Measurements from ENCODE around the gene PCED1B.
"Not testable (repeated sequence)": the region's sequence is repeated elsewhere in the genome, so short reads cannot be mapped to it uniquely, and the experiment has no call there.

Gene PCED1B

DNA sequence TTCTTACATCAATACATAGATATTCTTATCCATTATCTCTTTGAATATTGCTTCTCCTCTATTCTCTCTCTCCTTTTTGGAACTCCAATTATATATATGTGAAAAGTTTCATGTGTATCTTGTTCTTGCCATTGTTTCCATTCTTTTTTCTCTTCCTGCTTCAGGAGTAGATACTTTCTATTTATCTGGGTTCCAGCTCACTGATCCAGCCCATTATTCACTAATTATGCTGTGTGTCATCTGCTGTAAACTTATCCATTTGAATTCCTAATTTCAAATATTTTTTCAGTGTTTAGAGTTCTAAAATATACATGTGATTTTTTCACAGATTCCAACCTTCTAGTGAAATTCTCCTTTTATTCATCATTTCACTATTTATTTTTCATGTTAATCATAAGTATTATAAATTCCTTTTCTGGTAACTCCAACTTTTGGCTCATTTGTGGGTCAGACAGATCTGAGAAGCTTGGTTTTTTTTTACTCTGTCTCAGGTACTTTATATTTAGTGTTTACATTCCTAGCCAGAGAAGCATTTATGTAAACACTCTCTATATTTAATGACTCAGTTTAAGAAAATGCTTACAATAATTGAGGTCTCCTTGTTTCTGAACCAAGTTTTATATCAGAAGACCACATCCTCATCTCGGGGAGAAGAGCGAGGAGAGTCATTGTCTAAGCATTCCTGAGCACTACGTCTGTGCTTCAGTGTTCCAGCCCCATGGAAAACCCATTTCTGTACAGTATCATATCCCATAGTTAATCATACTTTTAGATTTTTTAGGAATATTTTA is 16.2 kb downstream of the PCED1B start:
- DNase-seq, result no peak

DNA sequence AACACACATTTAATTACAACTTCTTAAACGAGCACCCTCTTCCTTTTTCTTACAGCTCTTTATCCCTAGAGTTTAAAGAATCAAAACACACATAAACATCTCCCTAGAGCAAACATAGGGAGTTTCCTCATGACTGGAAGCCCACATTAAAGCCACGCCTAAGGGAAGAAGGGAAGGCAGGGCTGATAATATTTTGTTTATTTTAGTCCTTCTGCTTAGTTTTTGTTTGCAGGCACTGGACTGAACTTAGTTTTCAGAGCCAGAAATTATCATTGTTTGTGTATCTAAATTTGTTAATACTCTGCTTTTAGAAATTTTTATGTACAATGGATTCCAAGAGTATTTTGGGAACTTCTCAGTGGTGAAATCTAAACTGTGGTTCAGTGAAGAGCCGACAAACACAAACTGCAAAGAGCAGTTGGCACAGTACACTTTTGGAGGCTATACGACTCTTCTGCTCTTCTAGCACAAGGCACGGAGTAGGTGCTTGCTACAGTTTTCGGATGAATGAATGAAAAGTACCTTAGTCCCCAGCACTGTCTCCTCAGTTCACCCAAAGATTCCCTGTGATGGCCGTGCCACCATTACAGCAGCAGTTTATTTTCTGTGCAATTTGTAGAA is 18.0 kb downstream of the PCED1B start:
- DNase-seq, result no peak

DNA sequence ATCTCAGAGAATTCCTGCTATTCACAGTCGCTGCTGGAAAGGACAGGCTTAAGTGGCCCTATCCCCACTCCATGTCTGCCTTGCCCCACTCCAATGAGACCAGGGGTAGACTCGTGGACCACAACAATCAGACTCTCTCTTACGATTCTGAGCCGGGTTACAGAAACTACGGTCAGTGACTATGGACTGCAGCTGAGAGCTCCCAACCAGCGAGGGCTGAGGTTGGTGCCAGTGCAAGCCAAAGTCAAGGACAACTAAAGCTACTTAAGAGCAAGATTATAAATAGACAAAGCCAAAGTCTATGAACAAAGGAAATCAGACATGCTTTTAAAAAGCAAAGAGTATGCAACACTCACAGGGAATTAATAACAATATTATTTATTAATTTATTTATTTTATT is 18.7 kb downstream of the PCED1B start:
- no peak for DNase-seq

DNA sequence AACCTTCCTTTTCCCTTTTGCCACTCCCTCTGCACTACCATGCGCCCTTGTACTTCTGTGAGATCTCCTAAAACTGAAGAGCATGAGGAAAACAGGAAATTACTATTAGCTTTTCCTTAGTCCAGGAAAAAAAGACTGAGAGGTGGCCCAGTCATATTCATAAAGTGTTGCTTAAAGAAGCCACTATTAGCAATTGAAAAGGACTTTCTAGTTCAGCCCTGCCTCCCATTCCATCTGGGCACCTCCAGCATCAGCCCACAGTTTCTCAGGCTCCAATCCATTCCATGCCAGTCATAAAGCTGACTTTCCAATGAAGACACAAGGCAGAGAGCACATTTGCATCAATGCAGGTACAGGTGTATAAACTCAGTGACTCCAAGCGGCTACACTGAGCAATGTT is 20.2 kb downstream of the PCED1B start:
- DNase-seq, result no peak

DNA sequence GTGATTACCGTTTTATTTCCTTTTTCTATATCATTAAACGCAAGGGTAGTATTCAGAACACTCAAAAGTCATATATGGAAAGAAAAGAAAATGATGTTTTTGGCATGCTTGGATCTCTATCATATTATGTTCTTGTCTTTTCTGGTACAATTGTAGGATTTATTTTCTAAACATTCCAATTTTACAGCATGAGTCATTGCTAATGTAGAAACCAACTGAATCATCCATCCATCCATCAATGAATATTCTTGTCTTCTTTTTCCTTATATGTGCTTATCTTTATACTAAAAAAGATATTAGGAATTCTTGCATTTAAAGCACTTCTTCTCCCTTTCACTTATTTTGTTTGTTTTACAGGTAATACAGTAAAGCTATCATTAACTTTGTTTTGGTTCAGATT is 20.7 kb downstream of the PCED1B start:
- DNase-seq, result no peak

DNA sequence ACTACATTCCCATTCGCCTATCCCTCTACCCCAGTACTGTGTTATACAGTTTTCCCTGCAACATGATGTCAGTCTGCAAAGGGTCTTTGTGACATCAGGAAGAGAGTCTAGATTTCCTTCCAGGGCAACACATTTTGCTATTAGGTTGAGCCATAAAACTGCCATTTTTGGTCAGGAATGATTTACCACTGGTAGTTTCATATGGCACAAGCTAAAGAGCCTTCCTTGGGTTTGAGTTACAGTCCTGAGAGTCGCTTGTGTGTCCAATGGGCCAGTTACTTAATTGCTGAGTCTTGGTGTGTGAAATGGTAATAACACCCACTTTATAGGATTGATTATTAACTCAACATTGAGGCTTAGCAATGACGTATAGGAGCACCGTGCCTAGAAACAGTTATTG is 23.0 kb downstream of the PCED1B start:
- DNase-seq, result no peak

DNA sequence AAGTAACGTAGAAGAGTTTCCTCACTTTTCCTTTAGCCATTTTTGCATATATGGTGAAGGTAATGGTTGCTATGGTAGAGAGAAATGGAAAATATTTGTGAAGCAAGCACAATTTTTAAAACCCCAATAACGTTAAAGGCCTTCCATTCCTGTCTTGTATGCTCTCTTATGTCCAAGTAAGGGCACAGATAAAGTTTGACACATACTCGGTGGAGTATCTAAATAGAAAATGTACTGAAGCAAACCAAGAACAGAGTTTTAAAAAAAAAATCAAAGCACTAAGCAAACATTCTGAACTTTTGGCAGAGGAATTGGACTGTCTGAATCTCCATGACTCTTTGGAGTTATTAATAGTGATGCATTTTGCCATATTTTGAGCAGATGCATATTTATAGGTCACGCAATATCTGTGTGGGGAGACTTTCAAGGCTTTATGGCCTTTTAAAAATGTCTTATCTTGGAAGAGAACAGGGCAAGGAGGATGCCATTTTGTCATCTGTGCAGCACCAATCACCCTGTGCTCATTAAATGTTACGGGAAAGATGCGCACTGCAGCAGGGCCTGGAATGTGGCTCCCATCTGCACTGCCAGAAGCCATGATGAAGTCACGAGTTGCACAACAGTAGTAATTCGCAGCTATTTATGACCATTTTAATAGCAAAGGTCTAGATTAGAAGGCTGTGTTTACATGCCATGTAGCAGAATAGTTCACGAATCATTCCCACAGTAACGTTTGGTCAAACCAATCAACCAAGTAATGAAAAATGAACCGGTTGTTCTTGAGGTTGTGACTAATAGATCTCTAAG is 23.6 kb downstream of the PCED1B start:
- no peak for DNase-seq

DNA sequence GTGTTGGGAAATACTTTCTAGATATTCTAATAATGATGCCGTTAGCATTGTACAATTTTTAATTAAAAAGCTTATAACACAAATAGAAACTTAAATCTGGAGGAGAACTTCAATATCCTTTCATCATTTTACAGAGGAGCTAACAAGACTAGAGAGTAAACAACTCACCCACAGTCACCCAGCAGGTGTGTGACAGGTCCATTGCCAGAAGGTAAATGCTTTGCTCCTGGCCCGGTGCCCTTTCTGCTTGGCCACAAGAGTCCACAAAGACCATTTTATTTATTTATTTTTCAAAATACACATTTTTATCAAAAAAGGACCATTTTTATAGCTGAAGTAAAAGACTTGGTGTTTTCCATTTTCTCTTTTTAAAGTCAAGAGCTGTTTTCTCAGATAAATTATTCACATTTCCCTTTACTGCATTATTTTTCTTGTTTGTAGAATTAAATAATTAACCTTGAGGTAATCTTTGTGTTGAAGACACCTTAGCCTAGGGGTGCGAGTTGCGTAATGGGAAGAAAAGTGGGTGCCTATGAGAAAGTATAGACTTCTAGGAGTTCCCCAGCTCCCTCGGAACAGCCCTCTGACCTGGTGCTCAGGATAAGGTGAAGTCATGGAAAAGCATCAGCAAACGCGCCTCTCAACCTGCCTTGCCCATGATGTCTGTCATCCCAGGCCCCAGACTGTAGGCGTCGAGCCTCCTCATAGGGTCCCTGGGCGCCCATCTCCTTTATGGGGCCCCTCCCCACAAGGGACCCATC is 26.7 kb downstream of the PCED1B start:
- DNase-seq, result no peak

DNA sequence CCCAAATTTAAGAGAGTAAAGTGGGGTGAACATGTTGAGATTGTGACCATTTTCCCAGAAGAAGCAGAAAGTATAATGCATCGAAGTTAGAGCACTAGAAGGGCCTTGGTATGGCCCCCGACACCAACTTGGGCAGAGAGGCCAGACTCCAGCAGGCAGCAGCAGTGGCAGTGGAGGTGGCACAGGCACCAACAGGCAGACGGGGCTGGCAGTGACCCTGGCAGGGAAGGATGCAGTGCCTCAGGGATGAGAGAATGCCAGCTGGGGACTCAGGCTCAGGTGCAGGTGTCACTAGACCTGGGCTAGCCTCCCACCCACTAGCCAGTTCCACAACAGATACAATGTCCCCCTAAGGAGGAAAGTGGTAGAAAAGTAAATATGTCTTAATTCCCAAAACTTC is 28.0 kb downstream of the PCED1B start:
- no peak for DNase-seq

DNA sequence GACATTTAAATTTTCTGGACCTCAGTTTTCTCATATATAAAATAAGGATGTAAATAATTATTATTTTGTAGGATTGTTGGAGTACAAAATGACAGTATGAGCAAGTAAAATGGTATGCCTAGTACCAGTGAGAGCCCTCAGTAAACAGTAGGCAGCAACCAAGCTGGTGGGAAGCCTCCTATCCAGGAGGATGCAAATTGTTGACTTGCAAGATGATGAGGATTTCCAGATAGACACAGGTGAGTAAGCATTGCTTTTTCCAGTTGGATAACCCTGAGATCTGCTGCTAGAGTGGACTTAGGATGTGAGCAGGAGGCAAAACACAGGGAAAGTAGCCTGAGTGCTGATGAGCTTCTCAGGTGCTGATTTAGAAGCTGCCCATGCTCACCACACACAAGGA is 28.5 kb downstream of the PCED1B start:
- DNase-seq, result no peak

DNA sequence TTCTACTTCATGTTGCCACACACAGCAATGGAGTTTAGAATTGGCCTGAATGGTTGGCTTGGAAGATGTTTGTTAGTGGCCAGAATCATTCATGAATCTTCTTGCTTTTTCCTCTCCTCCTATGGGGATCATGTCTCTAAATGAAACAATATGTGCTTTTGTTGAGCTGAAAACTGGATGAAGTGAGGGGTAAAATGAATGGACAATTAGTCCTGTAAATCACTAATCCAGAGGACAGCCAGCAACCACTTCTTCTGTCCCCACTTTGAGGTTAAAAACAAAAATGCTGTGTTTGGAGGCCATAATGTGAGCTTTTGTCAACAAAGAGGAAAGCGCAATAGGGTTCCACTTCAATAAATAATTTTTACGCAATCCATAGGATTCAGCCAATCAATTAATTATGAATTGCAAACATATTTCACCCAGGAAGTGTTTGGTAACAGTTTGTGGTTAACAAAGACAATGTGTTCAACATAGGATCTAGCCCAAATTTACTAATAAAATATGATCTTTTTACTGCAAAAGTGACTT is 30.7 kb downstream of the PCED1B start:
- no peak for DNase-seq

DNA sequence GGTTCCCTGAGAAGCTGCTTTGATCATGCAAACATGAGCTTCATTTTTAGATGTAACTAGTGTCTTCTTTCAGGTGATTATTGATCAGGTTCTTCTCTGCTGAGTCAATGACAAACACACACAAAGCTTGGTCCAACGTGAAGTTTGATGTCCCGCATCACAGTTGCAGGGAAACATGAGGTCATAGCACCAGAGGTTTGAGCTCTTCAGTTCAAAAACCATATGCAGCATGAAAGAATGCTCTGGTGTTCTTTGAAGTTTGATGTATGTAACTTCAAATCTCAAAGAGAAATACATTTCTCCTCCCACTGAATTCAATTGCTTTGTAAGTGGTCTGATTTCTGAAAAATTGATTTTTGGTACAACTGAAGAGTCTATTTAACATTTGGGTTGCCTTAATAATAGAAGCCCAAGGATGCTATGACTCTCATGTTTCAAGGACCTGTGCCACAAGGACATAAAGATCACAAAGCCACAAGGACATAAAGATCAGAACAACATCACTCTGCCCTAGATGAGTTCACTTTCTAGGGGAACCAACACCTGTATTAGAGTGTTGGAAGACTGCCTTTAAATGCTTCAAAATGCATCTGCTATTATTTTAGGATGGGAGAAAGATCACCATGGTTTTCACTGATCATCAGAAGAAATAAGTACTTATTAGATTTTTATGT is 31.4 kb downstream of the PCED1B start:
- peak; percentile 14 for DNase-seq

DNA sequence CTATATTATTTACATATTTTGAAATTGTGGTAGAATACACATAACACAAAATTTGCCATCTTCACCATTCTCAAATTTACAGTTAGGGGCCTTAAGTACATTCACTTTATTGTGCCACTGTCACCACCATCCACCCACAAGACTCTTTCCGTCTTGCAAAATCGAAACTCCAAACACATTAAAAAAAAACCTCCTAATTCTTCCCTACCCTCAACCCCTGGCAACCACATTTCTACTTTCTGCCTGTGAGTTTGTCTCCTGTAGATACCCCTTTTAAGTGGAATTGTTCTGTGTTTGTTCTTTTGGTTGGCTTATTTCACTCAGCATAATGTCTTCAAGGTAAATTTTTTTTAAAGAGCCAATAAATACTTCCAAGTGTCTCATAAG is 32.0 kb downstream of the PCED1B start:
- DNase-seq, result peak; percentile 18

DNA sequence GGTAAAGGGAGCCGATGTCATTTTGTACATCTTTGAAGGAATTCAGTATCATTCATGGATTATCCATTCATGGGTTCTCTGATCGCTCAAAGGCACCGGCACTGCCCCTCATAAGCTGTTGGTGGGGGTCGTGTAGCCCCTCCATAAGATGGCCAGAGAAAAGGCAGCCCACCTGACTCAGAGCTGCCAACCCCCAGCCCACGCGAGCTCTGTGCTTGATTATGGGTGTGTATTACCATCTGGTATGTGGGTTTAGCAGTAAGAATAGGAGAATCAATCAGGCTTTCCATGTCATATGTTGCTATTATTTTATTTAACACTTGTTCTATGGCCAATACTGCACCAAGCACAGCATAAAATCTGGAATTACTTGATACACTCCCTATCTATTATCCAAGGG is 32.4 kb downstream of the PCED1B start:
- no peak for DNase-seq

DNA sequence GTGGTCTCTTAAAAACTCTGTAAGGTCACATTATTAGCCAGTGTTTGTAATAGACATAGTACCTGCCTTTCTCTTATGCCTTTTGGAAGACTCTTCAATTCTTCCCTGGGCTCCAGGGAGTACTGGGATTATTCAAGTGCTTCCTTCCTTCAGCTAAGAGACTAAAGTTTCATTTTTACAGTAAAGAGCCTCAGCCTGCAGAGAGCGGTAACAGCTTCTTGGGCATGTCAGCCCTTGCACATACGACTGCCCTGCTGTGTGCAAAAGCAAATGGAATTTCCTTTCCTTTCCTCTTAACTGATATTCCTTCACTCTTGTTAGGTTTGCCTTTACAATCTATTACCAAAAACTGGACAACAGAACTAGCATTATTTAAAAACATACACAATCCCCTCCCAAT is 33.3 kb downstream of the PCED1B start:
- no peak for DNase-seq

DNA sequence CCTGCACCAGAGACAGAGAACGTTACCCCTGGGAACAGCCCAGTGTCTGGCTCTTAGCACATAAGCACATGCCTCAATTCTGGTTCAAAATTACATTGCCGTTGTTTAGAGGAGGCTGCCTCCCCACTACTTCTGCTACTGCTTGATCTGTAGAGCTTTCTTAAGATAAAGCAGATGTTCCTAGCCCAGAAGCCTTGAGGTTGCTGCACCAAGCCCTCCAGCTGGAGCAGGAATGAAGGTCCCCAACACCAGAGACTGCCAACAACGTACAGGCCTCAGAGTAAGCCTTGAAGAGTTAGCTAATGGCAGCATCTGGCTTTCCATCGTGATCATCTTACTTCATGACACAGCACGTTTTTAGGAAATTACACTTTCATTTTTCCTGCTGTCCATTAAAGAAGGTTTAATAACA is 35.1 kb downstream of the PCED1B start:
- DNase-seq, result no peak

DNA sequence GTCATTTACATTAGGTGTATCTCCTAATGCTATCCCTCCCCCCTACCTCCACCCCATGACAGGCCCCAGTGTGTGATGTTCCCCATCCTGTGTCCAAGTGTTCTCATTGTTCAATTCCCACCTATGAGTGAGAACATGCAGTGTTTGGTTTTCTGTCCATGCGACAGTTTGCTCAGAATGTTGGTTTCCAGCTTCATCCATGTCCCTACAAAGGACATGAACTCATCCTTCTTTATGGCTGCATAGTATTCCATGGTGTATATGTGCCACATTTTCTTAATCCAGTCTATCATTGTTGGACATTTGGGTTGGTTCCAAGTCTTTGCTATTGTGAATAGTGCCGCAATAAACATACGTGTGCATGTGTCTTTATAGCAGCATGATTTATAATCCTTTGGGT is 37.9 kb downstream of the PCED1B start:
- not testable (repeated sequence) for DNase-seq

DNA sequence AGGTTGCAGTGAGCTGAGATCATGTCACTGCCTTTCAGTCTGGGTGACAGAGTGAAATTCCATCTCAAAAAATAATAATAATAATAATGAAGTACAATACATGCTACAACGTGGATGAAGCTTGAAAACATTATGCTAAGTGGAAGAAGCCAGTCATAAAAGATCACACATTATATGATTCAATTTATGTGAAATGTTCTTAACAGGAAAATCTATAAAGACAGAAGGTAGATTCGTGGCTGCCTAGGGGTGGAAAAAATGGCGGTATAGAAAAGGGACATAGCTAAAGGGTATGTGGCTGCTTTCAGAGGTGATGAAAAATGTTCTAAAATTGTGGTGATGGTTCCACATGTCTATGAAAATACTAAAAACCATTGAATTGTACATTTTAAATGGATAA is 41.3 kb downstream of the PCED1B start:
- no peak for DNase-seq

DNA sequence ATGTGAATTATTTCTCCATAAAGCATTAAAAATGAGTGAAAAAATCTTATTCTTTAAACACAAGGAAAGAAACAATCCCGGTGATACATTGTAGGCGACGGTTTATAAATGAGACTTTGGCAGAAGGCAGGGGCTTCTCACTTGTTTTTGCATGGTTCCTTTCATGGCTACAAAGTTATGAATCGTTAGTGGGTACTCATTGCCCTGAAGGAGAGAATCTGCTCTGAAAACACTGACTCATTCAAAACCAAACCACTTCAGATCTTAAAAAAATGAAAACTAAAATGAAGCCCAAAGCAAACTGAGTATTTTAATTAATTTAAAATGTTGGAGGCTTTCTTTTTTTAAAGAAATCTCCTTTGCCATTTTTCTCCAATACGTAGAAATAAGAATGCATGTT is 41.7 kb downstream of the PCED1B start:
- DNase-seq, result no peak

DNA sequence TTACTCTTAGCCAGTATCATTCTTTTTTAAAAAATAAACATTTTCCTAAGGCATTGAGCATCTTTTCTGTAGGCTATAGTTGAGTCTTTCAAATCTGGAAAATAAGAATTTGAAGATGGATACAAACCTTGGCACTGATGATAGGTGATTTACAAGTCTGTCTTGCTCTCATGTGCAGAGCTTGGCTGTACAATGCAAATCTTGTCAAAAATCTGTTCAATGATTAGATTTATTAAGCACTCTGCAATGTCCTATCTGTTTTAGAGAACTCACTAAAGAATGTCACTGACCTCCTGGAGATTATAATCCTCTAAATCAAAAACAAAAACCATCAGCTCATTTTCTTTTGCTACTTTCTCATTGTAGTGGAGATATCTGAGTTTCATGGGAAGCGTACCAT is 43.2 kb downstream of the PCED1B start:
- DNase-seq, result no peak

DNA sequence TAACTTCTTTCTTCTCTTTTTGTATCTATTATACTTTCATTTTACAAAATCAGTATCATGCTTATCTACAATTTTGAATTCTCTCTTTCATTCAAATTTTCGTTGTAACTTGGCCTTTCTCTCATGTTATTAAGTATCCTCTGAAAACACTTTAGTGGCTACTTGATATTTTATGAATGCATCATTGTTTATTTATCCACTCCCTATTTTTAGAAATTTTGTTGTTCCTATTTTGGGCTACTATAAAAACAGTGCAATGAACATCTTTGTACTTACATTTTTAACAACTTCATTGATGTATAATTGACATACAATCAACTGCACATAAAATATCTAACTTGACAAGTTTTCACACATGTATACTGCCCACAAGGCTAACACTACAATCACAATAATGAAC is 44.3 kb downstream of the PCED1B start:
- DNase-seq, result no peak

DNA sequence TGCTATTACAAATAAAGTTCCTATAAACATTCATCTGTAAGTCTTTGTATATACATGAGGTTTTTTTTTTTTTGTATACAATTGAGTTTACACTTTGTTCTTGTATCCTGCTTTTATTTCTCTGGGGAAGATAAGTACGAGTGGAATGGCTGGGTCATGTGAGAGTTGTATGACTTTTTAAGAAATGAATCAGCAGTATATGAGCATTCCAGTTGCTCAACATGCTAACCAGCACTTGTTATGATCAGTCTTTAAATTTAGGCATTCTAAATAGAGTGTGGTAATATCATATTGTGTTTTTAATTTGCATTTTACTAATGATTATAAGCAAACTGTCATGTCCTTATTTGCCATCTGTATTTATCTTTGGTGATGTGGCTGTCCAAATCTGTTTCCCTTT is 45.0 kb downstream of the PCED1B start:
- no peak for DNase-seq
